Neural crest cell (in vitro differentiated cells): ENCODE results near the gene FAM184A. TPM values are rescaled to one million over a fixed set of nuclear protein-coding genes. Genes with fewer than 3 reads are reported as not detected.

Experiments
- DNase-seq: peaks from one replicate; pipeline ENCODE4 v3.0.0; 2021; ENCODE audit warnings: low read depth, mixed read lengths, low spot score
- H3K27ac Mint-ChIP-seq: one replicate; pipeline ENCODE4 v1.8.0; 2021; ENCODE audit warnings: mild to moderate bottlenecking, mixed read lengths; ENCODE audit not compliant: unreplicated experiment
- H3K27me3 Mint-ChIP-seq: 2 replicates; pipeline ENCODE4 v1.8.0; 2021; ENCODE audit warnings: low read depth, mild to moderate bottlenecking, mixed read lengths
- H3K36me3 Mint-ChIP-seq: 2 replicates; pipeline ENCODE4 v1.8.0; 2021; ENCODE audit warnings: low read depth, mild to moderate bottlenecking, mixed read lengths
- H3K4me1 Mint-ChIP-seq: 2 replicates; pipeline ENCODE4 v1.8.0; 2021; ENCODE audit warnings: mixed read lengths
- H3K4me3 Mint-ChIP-seq: one replicate; pipeline ENCODE4 v1.8.0; 2021; ENCODE audit warnings: mild to moderate bottlenecking, mixed read lengths
- H3K9me3 Mint-ChIP-seq: 2 replicates; pipeline ENCODE4 v1.8.0; 2021; ENCODE audit warnings: mixed read lengths
- total RNA-seq: library from RNA; stranded (reverse); gene quantifications from 2 replicates; pipeline ENCODE4 v1.2.1, GENCODE V29; 2021
- TF ChIP-seq, protein P1 (sequence below): fragments of 200-600 bp; sonication (generic); conservative IDR thresholded peaks from 2 replicates; pipeline ENCODE4 v1.5.0; 2021; ENCODE audit warnings: antibody characterized with exemption, mild to moderate bottlenecking

FAM184A gene
- total RNA-seq, 1 donor from 2014 or later = 7.6 TPM

DNA sequence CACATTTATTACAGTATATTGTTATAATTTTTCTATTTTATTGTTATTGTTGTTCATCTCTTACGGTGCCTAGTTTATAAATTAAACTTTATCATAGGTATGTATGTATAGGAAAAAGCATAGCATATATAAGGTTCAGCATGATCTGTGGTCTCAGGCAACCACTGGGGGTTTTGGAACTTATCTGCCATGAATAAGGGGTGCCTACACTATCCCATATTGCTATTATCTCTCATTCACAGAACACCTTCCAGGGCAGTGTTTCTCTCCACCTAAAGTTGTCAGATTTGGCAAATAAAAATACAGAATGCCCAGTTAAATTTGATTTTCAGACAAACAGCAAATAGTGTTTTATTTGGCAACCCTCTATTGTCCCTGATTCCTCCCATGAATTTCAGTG is 35.5 kb upstream of the FAM184A start:
- Mint-ChIP-seq H3K4me1 (peaks cover 9% of the 10 kb centered on the region), H3K36me3 (no peaks in the 10 kb centered on the region), H3K27ac (no peak overlapping the region), H3K9me3 (no peaks in the 10 kb centered on the region), H3K27me3 (peaks cover 4% of the 10 kb centered on the region), H3K4me3 (no peak overlapping the region)
- TF ChIP-seq, protein P1, sequence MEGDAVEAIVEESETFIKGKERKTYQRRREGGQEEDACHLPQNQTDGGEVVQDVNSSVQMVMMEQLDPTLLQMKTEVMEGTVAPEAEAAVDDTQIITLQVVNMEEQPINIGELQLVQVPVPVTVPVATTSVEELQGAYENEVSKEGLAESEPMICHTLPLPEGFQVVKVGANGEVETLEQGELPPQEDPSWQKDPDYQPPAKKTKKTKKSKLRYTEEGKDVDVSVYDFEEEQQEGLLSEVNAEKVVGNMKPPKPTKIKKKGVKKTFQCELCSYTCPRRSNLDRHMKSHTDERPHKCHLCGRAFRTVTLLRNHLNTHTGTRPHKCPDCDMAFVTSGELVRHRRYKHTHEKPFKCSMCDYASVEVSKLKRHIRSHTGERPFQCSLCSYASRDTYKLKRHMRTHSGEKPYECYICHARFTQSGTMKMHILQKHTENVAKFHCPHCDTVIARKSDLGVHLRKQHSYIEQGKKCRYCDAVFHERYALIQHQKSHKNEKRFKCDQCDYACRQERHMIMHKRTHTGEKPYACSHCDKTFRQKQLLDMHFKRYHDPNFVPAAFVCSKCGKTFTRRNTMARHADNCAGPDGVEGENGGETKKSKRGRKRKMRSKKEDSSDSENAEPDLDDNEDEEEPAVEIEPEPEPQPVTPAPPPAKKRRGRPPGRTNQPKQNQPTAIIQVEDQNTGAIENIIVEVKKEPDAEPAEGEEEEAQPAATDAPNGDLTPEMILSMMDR = no peak
- no peak for DNase-seq

DNA sequence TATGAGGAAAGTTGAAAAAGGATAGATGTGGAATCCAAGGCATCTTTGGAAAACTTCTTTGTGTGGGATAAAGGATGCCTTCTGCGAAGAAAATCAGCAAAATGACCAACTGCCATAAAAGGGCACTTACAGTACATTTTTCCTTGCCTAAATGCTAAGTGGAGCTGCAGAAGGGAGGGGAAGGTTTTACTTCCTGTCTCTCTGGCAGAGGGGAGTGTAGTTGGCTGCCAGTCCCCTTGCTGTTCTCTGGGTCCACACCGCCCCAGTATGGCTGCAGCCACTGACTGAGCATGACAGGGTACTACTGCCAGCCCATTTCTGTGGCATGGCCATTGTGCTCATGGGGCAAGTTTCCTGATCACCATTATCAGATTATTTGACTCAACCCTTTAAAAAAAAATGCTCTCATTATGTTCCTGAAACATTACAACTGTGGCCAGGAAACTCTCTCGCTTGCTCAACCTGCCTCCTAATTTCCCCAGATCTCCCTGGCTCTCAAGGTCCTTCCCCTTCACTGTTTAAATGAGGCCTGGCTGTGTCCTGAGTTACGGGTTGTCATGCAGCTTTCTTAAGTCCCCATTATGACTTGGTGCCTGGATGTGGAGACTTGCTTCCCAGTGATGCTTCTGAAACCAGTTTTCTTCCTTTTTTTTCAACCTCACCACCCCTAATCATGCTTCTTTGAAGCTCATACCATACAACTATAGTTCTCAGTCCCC is 34.5 kb upstream of the FAM184A start:
- no peaks in the 10 kb centered on the region for H3K9me3 Mint-ChIP-seq
- no peak for DNase-seq

DNA sequence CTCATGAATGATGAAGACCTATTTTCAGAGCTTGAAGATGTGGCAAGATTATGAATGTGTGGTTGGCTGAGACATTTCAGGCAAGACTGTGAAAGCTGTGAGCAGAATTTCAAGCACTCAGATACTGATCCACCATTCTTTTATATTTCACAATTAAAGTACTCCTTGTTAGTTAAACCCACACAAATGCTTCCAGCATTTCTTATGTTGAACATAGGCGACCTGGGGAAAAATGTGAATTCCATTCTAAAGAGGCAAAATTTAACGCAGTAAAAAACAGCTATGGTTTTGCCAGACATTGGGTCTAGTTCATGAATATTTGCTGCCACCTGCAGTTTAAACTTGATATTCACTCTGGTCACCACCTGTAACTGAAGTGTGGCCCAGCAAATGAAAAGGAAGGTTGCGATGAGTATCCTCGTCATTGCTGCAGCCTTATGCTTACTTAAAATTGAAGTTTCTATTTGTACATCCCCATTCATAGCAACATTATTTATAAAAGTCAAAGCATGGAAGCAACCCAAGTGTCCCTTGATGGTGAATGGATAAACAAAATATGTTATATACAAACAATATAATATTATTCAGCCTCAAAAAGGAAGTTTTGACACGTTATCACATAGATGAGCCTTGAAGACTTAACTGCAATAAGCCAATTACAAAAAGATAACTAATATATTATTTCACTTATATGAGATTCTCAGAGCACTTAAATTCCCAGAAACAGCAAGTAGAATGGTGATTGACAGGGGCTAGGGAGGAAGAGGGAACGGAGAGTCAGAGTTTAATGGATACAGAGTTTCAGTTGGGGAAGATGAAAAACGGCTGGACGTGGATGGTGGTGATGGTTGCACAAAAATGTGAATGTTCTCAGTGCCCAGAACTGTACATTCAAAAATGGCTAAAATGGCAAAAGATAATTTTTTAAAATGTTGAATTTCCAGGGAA is 32.4 kb upstream of the FAM184A start:
- Mint-ChIP-seq H3K27ac (no peak overlapping the region), H3K27me3 (no peaks in the 10 kb centered on the region), H3K4me1 (peaks cover 9% of the 10 kb centered on the region), H3K9me3 (no peaks in the 10 kb centered on the region), H3K4me3 (no peak overlapping the region), H3K36me3 (no peaks in the 10 kb centered on the region)
- TF ChIP-seq, protein P1 = peak; percentile 72
- DNase-seq = peak; percentile 20

More for the DNA sequence above, 34.5 kb upstream of the FAM184A start:
- H3K27ac Mint-ChIP-seq = no peak overlapping the region
- TF ChIP-seq, protein P1 = no peak
- no peaks in the 10 kb centered on the region for H3K36me3 Mint-ChIP-seq
- no peak overlapping the region for H3K4me3 Mint-ChIP-seq
- peaks cover 9% of the 10 kb centered on the region for H3K4me1 Mint-ChIP-seq
- H3K27me3 Mint-ChIP-seq = no peaks in the 10 kb centered on the region

DNA sequence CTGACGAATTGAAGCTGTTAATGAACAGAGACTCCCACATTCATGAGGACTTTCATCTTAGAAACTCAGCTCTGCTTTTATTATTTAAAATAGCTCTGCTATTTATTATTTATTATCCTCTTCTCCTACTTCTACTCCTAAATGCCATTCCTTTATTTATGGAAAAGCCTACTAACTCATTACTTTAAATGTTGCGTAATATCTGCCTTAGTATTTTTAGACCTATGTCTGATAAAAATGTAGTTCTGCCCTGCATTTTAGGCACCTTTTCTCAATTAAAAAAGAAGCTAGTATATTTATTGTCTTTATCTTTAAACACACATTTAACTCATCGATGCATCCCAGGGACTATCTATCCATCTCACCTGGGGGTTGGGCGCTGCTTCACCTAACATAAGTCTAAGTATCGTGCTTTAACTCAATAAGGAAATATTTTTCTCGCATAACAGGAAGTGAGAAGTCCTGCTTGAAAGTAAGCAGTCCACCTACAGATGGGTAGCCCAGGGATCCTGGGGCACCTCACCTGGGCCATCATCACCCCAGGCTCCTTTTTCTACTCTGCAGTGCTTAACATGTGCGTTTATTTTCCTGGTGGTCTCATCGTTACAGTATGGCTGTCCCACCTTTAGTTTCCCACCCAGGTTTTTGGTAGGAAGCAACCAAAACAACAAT is 31.3 kb upstream of the FAM184A start:
- no peak overlapping the region for H3K4me3 Mint-ChIP-seq
- H3K9me3 Mint-ChIP-seq = peaks cover under 1% of the 10 kb centered on the region
- H3K36me3 Mint-ChIP-seq = no peaks in the 10 kb centered on the region
- DNase-seq = no peak
- no peaks in the 10 kb centered on the region for H3K27me3 Mint-ChIP-seq
- peaks cover 9% of the 10 kb centered on the region for H3K4me1 Mint-ChIP-seq
- TF ChIP-seq, protein P1 = no peak
- no peak overlapping the region for H3K27ac Mint-ChIP-seq

DNA sequence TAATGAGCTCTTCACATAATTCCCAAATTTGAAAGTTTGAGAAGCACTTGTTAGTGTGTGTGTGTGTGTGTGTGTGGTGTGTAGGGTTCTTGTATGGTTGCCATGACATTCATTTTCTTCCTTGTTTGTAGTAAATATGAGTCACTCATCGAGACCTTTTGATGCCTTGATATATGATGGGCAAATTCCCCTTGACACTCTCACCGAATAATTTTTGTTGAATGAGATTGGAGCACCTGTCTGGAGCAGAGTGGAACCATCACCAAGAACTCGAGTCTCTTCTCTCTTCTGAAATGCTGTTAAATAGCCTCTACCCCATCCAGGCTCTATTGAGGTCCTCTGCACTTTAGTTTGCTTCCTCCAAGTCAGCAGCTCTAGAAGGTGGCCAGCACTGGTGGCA is 29.6 kb upstream of the FAM184A start:
- peaks cover 3% of the 10 kb centered on the region for H3K9me3 Mint-ChIP-seq
- TF ChIP-seq, protein P1 = no peak
- no peak overlapping the region for H3K4me3 Mint-ChIP-seq
- no peak overlapping the region for H3K27ac Mint-ChIP-seq
- peaks cover 9% of the 10 kb centered on the region for H3K4me1 Mint-ChIP-seq
- no peaks in the 10 kb centered on the region for H3K27me3 Mint-ChIP-seq
- no peaks in the 10 kb centered on the region for H3K36me3 Mint-ChIP-seq
- DNase-seq = no peak
